H9 (cell line): ENCODE results near the gene GRID1. TPM values are rescaled to one million over a fixed set of nuclear protein-coding genes. Genes with fewer than 3 reads are reported as not detected.

ENCODE experiments used
- DNase-seq: peaks from one replicate; pipeline ENCODE4 v3.0.0-alpha.2; 2017
- H2AFZ ChIP-seq: one replicate; pipeline ENCODE4 v1.6.1; 2013; ENCODE audit warnings: mild to moderate bottlenecking, low read length, control low read depth, moderate library complexity
- H2AK5ac ChIP-seq: 2 replicates; pipeline ENCODE4 v1.6.1; 2013; ENCODE audit warnings: low read length, control low read depth, mixed read lengths; ENCODE audit not compliant: insufficient read length
- H2BK120ac ChIP-seq: one replicate; pipeline ENCODE4 v1.6.1; 2013; ENCODE audit warnings: low read depth, mild to moderate bottlenecking, low read length, control low read depth, inconsistent platforms; ENCODE audit not compliant: poor library complexity, severe bottlenecking
- H2BK12ac ChIP-seq: 2 replicates; pipeline ENCODE4 v1.6.1; 2013; ENCODE audit warnings: low read length, control low read depth, mixed read lengths, low read depth; ENCODE audit not compliant: insufficient read length
- H2BK15ac ChIP-seq: 2 replicates; pipeline ENCODE4 v1.6.1; 2013; ENCODE audit warnings: low read depth, low read length, control low read depth
- H2BK20ac ChIP-seq: one replicate; pipeline ENCODE4 v1.6.1; 2013; ENCODE audit warnings: low read depth, mild to moderate bottlenecking, low read length, control low read depth, inconsistent platforms; ENCODE audit not compliant: poor library complexity, severe bottlenecking
- H2BK5ac ChIP-seq: 2 replicates; pipeline ENCODE4 v1.6.1; 2013; ENCODE audit warnings: low read length, control low read depth, mixed read lengths; ENCODE audit not compliant: insufficient read length
- H3K14ac ChIP-seq: 2 replicates; pipeline ENCODE4 v1.6.1; 2013; ENCODE audit warnings: low read length, control low read depth; ENCODE audit not compliant: insufficient read depth
- H3K18ac ChIP-seq: 2 replicates; pipeline ENCODE4 v1.6.1; 2013; ENCODE audit warnings: low read depth, mild to moderate bottlenecking, mixed read lengths, low read length, control low read depth; ENCODE audit not compliant: insufficient read length
- H3K23ac ChIP-seq: 2 replicates; pipeline ENCODE4 v1.6.1; 2013; ENCODE audit warnings: low read length, control low read depth, mixed read lengths, low read depth; ENCODE audit not compliant: insufficient read length
- H3K23me2 ChIP-seq: 2 replicates; pipeline ENCODE4 v1.6.1; 2013; ENCODE audit warnings: low read depth, mild to moderate bottlenecking, mixed read lengths, low read length, control low read depth; ENCODE audit not compliant: insufficient read length, poor library complexity, severe bottlenecking
- H3K27ac ChIP-seq: 2 replicates; pipeline ENCODE4 v1.5.1; 2013; ENCODE audit warnings: low read length, control low read depth, mixed read lengths, low read depth; ENCODE audit not compliant: insufficient read length
- H3K27me3 ChIP-seq: 2 replicates; pipeline ENCODE4 v1.6.1; 2013; ENCODE audit warnings: low read length, control low read depth, inconsistent platforms; ENCODE audit not compliant: insufficient read depth
- H3K4ac ChIP-seq: 2 replicates; pipeline ENCODE4 v1.6.1; 2013; ENCODE audit warnings: low read depth, mild to moderate bottlenecking, control low read depth, inconsistent platforms, low read length, moderate library complexity
- H3K4me1 ChIP-seq: 2 replicates; pipeline ENCODE4 v1.6.1; 2013; ENCODE audit warnings: low read length, control low read depth, inconsistent platforms; ENCODE audit not compliant: insufficient read depth
- H3K4me2 ChIP-seq: 2 replicates; pipeline ENCODE4 v1.6.1; 2013; ENCODE audit warnings: low read length, control low read depth, mixed read lengths; ENCODE audit not compliant: insufficient read length, insufficient read depth
- H3K56ac ChIP-seq: 2 replicates; pipeline ENCODE4 v1.6.1; 2013; ENCODE audit warnings: low read depth, mild to moderate bottlenecking, mixed read lengths, low read length, control low read depth; ENCODE audit not compliant: insufficient read length
- H3K79me1 ChIP-seq: 2 replicates; pipeline ENCODE4 v1.6.1; 2013; ENCODE audit warnings: low read depth, mild to moderate bottlenecking, moderate library complexity, low read length, control low read depth, inconsistent platforms; ENCODE audit not compliant: insufficient read depth, poor library complexity, severe bottlenecking
- H3K79me2 ChIP-seq: 2 replicates; pipeline ENCODE4 v1.6.1; 2013; ENCODE audit warnings: low read length, control low read depth, inconsistent platforms; ENCODE audit not compliant: insufficient read depth
- H3K9ac ChIP-seq: 2 replicates; pipeline ENCODE4 v1.6.1; 2013; ENCODE audit warnings: low read length, control low read depth, mixed read lengths; ENCODE audit not compliant: insufficient read length; ENCODE audit errors: extremely low read depth
- H3K9me3 ChIP-seq: one replicate; pipeline ENCODE4 v1.6.1; 2013; ENCODE audit warnings: low read depth, low read length, inconsistent platforms; ENCODE audit not compliant: control insufficient read depth
- H3T11ph ChIP-seq: one replicate; pipeline ENCODE4 v1.6.1; 2013; ENCODE audit warnings: mild to moderate bottlenecking, low read length, control low read depth, inconsistent platforms
- H4K20me1 ChIP-seq: one replicate; pipeline ENCODE4 v1.6.1; 2013; ENCODE audit not compliant: control insufficient read depth, insufficient read length, insufficient read depth
- H4K5ac ChIP-seq: 2 replicates; pipeline ENCODE4 v1.6.1; 2013; ENCODE audit warnings: low read depth, mild to moderate bottlenecking, mixed read lengths, low read length, control low read depth; ENCODE audit not compliant: insufficient read length
- H4K8ac ChIP-seq: replicated peaks from 2 replicates; pipeline ENCODE4 v1.6.1; 2013; ENCODE audit warnings: low read length, control low read depth, mixed read lengths, low read depth; ENCODE audit not compliant: insufficient read length
- H4K91ac ChIP-seq: 2 replicates; pipeline ENCODE4 v1.6.1; 2013; ENCODE audit warnings: low read depth, mild to moderate bottlenecking, moderate library complexity, mixed read lengths, low read length, control low read depth; ENCODE audit not compliant: insufficient read length
- H3K27ac Mint-ChIP-seq, 3 experiments: 2 replicates in 2 of 3; 3 replicates in 1 of 3; pipeline ENCODE4 v1.8.0; 2020 to 2021; ENCODE audit warnings: mixed read lengths in 3 of 3, mild to moderate bottlenecking in 1 of 3, moderate library complexity in 1 of 3
- H3K27me3 Mint-ChIP-seq: 2 replicates; pipeline ENCODE4 v1.8.0; 2021; ENCODE audit warnings: low read depth, mild to moderate bottlenecking, moderate library complexity, mixed read lengths
- H3K36me3 Mint-ChIP-seq, 3 experiments: 2 replicates in 2 of 3; 3 replicates in 1 of 3; pipeline ENCODE4 v1.8.0; 2020 to 2021; ENCODE audit warnings: low read depth in 3 of 3, mixed read lengths in 3 of 3; ENCODE audit not compliant: insufficient read depth in 1 of 3
- H3K4me1 Mint-ChIP-seq, 2 experiments: 2 replicates each; pipeline ENCODE4 v1.8.0; 2020; ENCODE audit warnings: mixed read lengths in 2 of 2
- H3K4me3 Mint-ChIP-seq, 2 experiments: 2 replicates in 1 of 2; 3 replicates in 1 of 2; pipeline ENCODE4 v1.8.0; 2020 to 2021; ENCODE audit warnings: mild to moderate bottlenecking in 2 of 2, mixed read lengths in 2 of 2, moderate library complexity in 1 of 2
- H3K9me3 Mint-ChIP-seq, 2 experiments: 2 replicates in 1 of 2; 3 replicates in 1 of 2; pipeline ENCODE4 v1.8.0; 2020; ENCODE audit warnings: mild to moderate bottlenecking in 2 of 2, mixed read lengths in 2 of 2, moderate library complexity in 1 of 2
- CTCF ChIP-seq: fragments of 200-600 bp; sonication (generic); conservative IDR thresholded peaks from 3 replicates; pipeline ENCODE4 v1.8.0; 2021; ENCODE audit warnings: antibody characterized with exemption, mild to moderate bottlenecking
- WGBS: extraction: QIAGEN DNeasy Blood & Tissue Kit; methylation state at CpG from one replicate; pipeline ENCODE4 v1.1.7; 2013; ENCODE audit warnings: missing lambda C conversion rate, low lambda C conversion rate, mixed read lengths; ENCODE audit not compliant: insufficient read length; ENCODE audit errors: extremely low coverage; 5-methylcytosine and 5-hydroxymethylcytosine counted together
- total RNA-seq: library from RNA; stranded (reverse); gene quantifications from 2 replicates; pipeline ENCODE4 v1.2.1, GENCODE V29; 2021

Gene GRID1
- total RNA-seq, 1 experiment from 2014 or later: 0.35 TPM

DNA sequence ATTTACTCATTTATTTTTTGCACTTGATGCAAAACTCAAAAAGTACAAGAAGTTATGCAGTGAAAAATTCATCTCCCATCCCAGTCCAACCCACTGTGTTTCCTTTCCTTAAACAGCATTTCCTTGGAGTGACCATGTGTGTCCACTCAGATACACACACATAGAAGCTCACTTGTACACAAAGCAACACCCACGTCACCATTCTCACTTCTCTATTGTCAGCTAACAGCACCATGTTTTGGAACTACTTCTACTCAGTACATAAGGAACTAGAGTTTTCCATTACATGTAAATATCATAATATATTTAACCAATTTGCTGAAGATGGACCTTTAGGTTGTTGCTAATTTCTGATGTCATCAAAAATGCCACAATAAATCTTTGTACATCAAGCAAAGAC lies 167.6 kb downstream of the GRID1 start:
- no peaks in the 10 kb centered on the region for H3K79me1 ChIP-seq
- no peak overlapping the region for H3T11ph ChIP-seq
- H4K5ac ChIP-seq: no peak overlapping the region
- H2BK20ac ChIP-seq: no peak overlapping the region
- no peak overlapping the region for H3K27ac ChIP-seq
- no peak for TF ChIP-seq CTCF
- no peak overlapping the region for H3K23ac ChIP-seq
- H3K27me3 Mint-ChIP-seq: peaks cover 10% of the 10 kb centered on the region
- no peak overlapping the region for H3K56ac ChIP-seq
- no peaks in the 10 kb centered on the region for H4K20me1 ChIP-seq
- H2BK12ac ChIP-seq: no peak overlapping the region
- no peak overlapping the region for H4K8ac ChIP-seq
- no peaks in the 10 kb centered on the region for H3K79me2 ChIP-seq
- no peaks in the 10 kb centered on the region; the same call in 1 of the 2 replicates for H3K4me1 ChIP-seq
- H3K4me1 Mint-ChIP-seq: peaks cover 6 to 7% of the 10 kb centered on the region in 2 experiments
- no peak overlapping the region for H3K4ac ChIP-seq
- H3K4me3 Mint-ChIP-seq: no peak overlapping the region
- no peak overlapping the region for H3K27ac Mint-ChIP-seq
- no peaks in the 10 kb centered on the region for H3K9me3 ChIP-seq
- H4K91ac ChIP-seq: no peak overlapping the region
- H3K36me3 Mint-ChIP-seq: no peaks in the 10 kb centered on the region
- H2AFZ ChIP-seq: no peak overlapping the region
- H2AK5ac ChIP-seq: no peak overlapping the region
- no peak overlapping the region for H3K14ac ChIP-seq
- no peaks in the 10 kb centered on the region for H3K9me3 Mint-ChIP-seq
- H3K27me3 ChIP-seq: no peaks in the 10 kb centered on the region
- H3K4me2 ChIP-seq: no peak overlapping the region
- no peak overlapping the region for H2BK120ac ChIP-seq
- no peak overlapping the region for H3K9ac ChIP-seq
- DNase-seq: no peak
- H3K18ac ChIP-seq: no peak overlapping the region
- no peak overlapping the region for H2BK15ac ChIP-seq
- H3K23me2 ChIP-seq: no peaks in the 10 kb centered on the region
- no peak overlapping the region for H2BK5ac ChIP-seq
- no CpG with 5 or more reads among the region's 1 CpG for WGBS
